Endothelial cell of umbilical vein (primary cell): ENCODE measurements around the gene BHLHE41. TPM values are rescaled to one million over a fixed set of nuclear protein-coding genes. Genes with fewer than 3 reads are reported as not detected.

Experiments
- BruUV-seq: library from RNA; stranded (reverse); fragments of 400-500 nt; replicated peaks from 2 replicates; lab custom pipeline; 2021; lab: Mats Ljungman, UMichigan
- CTCF ChIA-PET: fragments of 300-600, 350-600 bp; sonication (Branson Sonifier 250); formaldehyde crosslinking; loops from one replicate; lab custom pipeline; 2021; ENCODE audit warnings: antibody characterized with exemption, inconsistent platforms; lab: Charles Lee
- POLR2A ChIA-PET: fragments of 300-600, 350-600 bp; sonication (Branson Sonifier 250); formaldehyde crosslinking; loops from one replicate; lab custom pipeline; 2021; ENCODE audit warnings: antibody characterized with exemption, inconsistent platforms; lab: Charles Lee
- DNase-seq: peaks from one replicate; pipeline ENCODE4 v3.0.0-alpha.2; 2011; ENCODE audit warnings: low read depth, low spot score
- FAIRE-seq: peaks from 2 replicates; lab custom pipeline; 2011; peaks lifted over from hg19 to GRCh38; lab: Jason Lieb, UNC
- H2AFZ ChIP-seq: 2 replicates; pipeline ENCODE4 v1.6.0; 2012; ENCODE audit warnings: low read depth, low read length, control low read depth, inconsistent platforms
- H3K27ac ChIP-seq: 2 replicates; pipeline ENCODE4 v1.5.1; 2011; ENCODE audit warnings: low read depth, mild to moderate bottlenecking, control low read depth, low read length, moderate library complexity; ENCODE audit not compliant: insufficient read depth
- H3K27me3 ChIP-seq, 2 experiments: 2 replicates each; pipeline versions ENCODE4 v1.6.0 to v1.6.1; 2011; ENCODE audit warnings: low read length in 2 of 2, mixed read lengths in 1 of 2; ENCODE audit not compliant: control insufficient read depth in 2 of 2, insufficient read depth in 2 of 2
- H3K36me3 ChIP-seq, 2 experiments: 2 replicates in 1 of 2; 3 replicates in 1 of 2; pipeline ENCODE4 v1.5.1; 2011; ENCODE audit warnings: low read length in 2 of 2, mild to moderate bottlenecking in 1 of 2, moderate library complexity in 1 of 2; ENCODE audit not compliant: control insufficient read depth in 2 of 2, insufficient read depth in 2 of 2; ENCODE audit errors: extremely low read depth in 1 of 2
- H3K4me1 ChIP-seq: 3 replicates; pipeline ENCODE4 v1.5.1; 2011; ENCODE audit warnings: mild to moderate bottlenecking, low read length; ENCODE audit not compliant: control insufficient read depth, insufficient read depth; ENCODE audit errors: extremely low read depth
- H3K4me2 ChIP-seq: 2 replicates; pipeline ENCODE4 v1.6.1; 2011; ENCODE audit warnings: low read length, control low read depth, mixed read lengths; ENCODE audit not compliant: insufficient read depth
- H3K4me3 ChIP-seq, 3 experiments: fragments of 200-600 bp in 1 of 3; sonication (generic), shearing (Covaris generic) in 1 of 3; replicated peaks in 1 of 3; 2 replicates each; pipeline ENCODE4 v1.5.1; 2011 to 2016; ENCODE audit warnings: control low read depth in 3 of 3, low read length in 3 of 3, mild to moderate bottlenecking in 2 of 3, inconsistent platforms in 1 of 3, low read depth in 1 of 3, moderate library complexity in 1 of 3; ENCODE audit not compliant: insufficient read depth in 1 of 3
- H3K79me2 ChIP-seq: 2 replicates; pipeline ENCODE4 v1.6.0; 2012; ENCODE audit warnings: low read length, inconsistent platforms; ENCODE audit not compliant: control insufficient read depth, insufficient read depth
- H3K9ac ChIP-seq: replicated peaks from 2 replicates; pipeline ENCODE3; 2011; ENCODE audit warnings: low read length, control low read depth; ENCODE audit not compliant: insufficient read depth; ENCODE audit errors: extremely low read depth
- H3K9me1 ChIP-seq: replicated peaks from 3 replicates; pipeline ENCODE4 v1.6.0; 2011; ENCODE audit warnings: mild to moderate bottlenecking, low read length; ENCODE audit not compliant: control insufficient read depth, insufficient read depth; ENCODE audit errors: extremely low read depth
- H3K9me3 ChIP-seq: replicated peaks from 2 replicates; pipeline ENCODE4 v1.5.1; 2012; ENCODE audit warnings: low read length, inconsistent platforms; ENCODE audit not compliant: control insufficient read depth, insufficient read depth
- H4K20me1 ChIP-seq: replicated peaks from 2 replicates; pipeline ENCODE3; 2011; ENCODE audit warnings: mild to moderate bottlenecking, low read length; ENCODE audit not compliant: control insufficient read depth, insufficient read depth; ENCODE audit errors: extremely low read depth
- CTCF ChIP-seq, 2 donors: IDR thresholded peaks; 1 replicate in 1 of 2; 2 replicates in 1 of 2; pipeline ENCODE4 v1.5.1; 2011; ENCODE audit warnings: low read length in 2 of 2, mild to moderate bottlenecking in 2 of 2, moderate library complexity in 2 of 2, control low read depth in 1 of 2, inconsistent platforms in 1 of 2, low read depth in 1 of 2; ENCODE audit not compliant: insufficient read depth in 1 of 2; ENCODE audit errors: extremely low read depth in 1 of 2
- EZH2 ChIP-seq: IDR thresholded peaks from 2 replicates; pipeline ENCODE4 v1.6.1; 2012; ENCODE audit warnings: borderline replicate concordance, low read depth, mild to moderate bottlenecking, moderate library complexity, low read length, inconsistent platforms; ENCODE audit not compliant: severe bottlenecking
- FOS ChIP-seq: IDR thresholded peaks from 2 replicates; pipeline ENCODE4 v1.6.1; 2011; ENCODE audit warnings: mild to moderate bottlenecking, low read length, moderate library complexity, borderline replicate concordance; ENCODE audit not compliant: insufficient read depth
- GATA2 ChIP-seq: IDR thresholded peaks from 2 replicates; pipeline ENCODE4 v1.7.0; 2011; ENCODE audit warnings: low read depth, mild to moderate bottlenecking, moderate library complexity, mixed read lengths, low read length; ENCODE audit not compliant: insufficient read length, insufficient read depth
- JUN ChIP-seq: IDR thresholded peaks from 2 replicates; pipeline ENCODE4 v1.6.1; 2011; ENCODE audit warnings: borderline replicate concordance, low read depth; ENCODE audit not compliant: insufficient read length, insufficient read depth
- MAX ChIP-seq: IDR thresholded peaks from 2 replicates; pipeline ENCODE4 v1.6.1; 2011; ENCODE audit not compliant: insufficient read depth, insufficient read length
- MYC ChIP-seq: IDR thresholded peaks from one replicate; pipeline ENCODE4 v1.6.1; 2011; ENCODE audit warnings: mild to moderate bottlenecking, low read depth, low read length
- POLR2A ChIP-seq: IDR thresholded peaks from 2 replicates; pipeline ENCODE4 v1.6.1; 2012; ENCODE audit warnings: low read depth, mild to moderate bottlenecking, control low read depth, low read length
- POLR2AphosphoS5 ChIP-seq: IDR thresholded peaks from 2 replicates; pipeline ENCODE4 v1.6.1; 2012; ENCODE audit warnings: low read depth, mild to moderate bottlenecking, control low read depth, low read length, moderate library complexity; ENCODE audit not compliant: insufficient read depth
- dilution Hi-C: fragments of 300-500 bp; cut with MboI; formaldehyde crosslinking; loops from one replicate; pipeline ENCODE4 v1.15.0; 2019; ENCODE audit warnings: low sequenced_read_pairs; ENCODE audit not compliant: extremely low pct_ligation_motif_present
- intact Hi-C: fragments of 100-400 bp; cut with micrococcal nuclease; formaldehyde crosslinking; loops from one replicate; pipeline ENCODE4 v1.10.0; 2022
- polyA plus RNA-seq, 4 experiments: library from polyadenylated mRNA; depleted of rRNA in 3 of 4; stranded (reverse) in 3 of 4; unstranded in 1 of 4; fragments of >200 nt; gene quantifications; 2 replicates each; pipeline versions ENCODE4 v1.2.1 to v1.2.3, GENCODE V29; 2011 to 2012; ENCODE audit warnings: missing spikeins in 1 of 4
- total RNA-seq: library from RNA; stranded (reverse); gene quantifications from 2 replicates; pipeline ENCODE4 v1.2.3, GENCODE V29; 2021

BHLHE41 gene
- total and polyA plus RNA-seq, 2 donors (not counting 3 experiments of a cell fraction or from before 2014, with no cell fraction given): 0.12 to 0.24 TPM

- dilution Hi-C loops (no loop called here), intact Hi-C loops (loop anchor here (5.0 kb wide), 1 partner anchor 715 kb away; the partner anchor contains the start of gene ITPR2)
- no peaks in the 10 kb centered on the region for H4K20me1 ChIP-seq
- H3K36me3 ChIP-seq: no peaks in the 10 kb centered on the region
- H3K4me2 ChIP-seq: no peak overlapping the region
- no peak overlapping the region for H3K27ac ChIP-seq
- POLR2A ChIA-PET: no interaction called here
- DNase-seq (no peak), FAIRE-seq (no peak)
- no peak overlapping the region for H3K9ac ChIP-seq
- CTCF ChIA-PET: interaction anchor here (1.5 kb wide), 1 partner anchor 497 kb away, joined by 6 read pairs; no protein-coding TSS in a partner anchor
- no peak overlapping the region for H2AFZ ChIP-seq
- no peak for TF ChIP-seq POLR2AphosphoS5
- TF ChIP-seq JUN: no peak
- TF ChIP-seq EZH2: no peak
- TF ChIP-seq MAX: no peak
- TF ChIP-seq GATA2: no peak
- TF ChIP-seq CTCF (IDR thresholded peaks at IDR 0.05; ENCODE audit: extremely low read depth in 1 of 2, insufficient read depth in 1 of 2, low read depth in 1 of 2, low read length in 2 of 2): no peak
- TF ChIP-seq FOS: no peak
- no peak for TF ChIP-seq POLR2A
- no peak for TF ChIP-seq MYC
- no peak overlapping the region for H3K4me3 ChIP-seq
- no peaks in the 10 kb centered on the region for H3K27me3 ChIP-seq
- no peaks in the 10 kb centered on the region for H3K79me2 ChIP-seq
- H3K9me3 ChIP-seq: no peaks in the 10 kb centered on the region
- BruUV-seq: no TSS peak
- H3K9me1 ChIP-seq: no peaks in the 10 kb centered on the region
- peaks cover 16% of the 10 kb centered on the region for H3K4me1 ChIP-seq
Observed at GRCh38 chr12:26116829-26117715, 7.8 kb downstream of the BHLHE41 start.
